Esophagus muscularis mucosa (tissue), 4 donors: ENCODE measurements around the gene ITSN2.

Source experiments
- EP300 ChIP-seq: sonication (generic); formaldehyde crosslinking; IDR thresholded peaks from one replicate; pipeline ENCODE4 v1.6.1; 2017; ENCODE audit warnings: antibody characterized with exemption
- POLR2A ChIP-seq: fragments of 450-650 bp; IDR thresholded peaks from one replicate; pipeline ENCODE4 v1.6.1; 2017; ENCODE audit warnings: antibody characterized with exemption, moderate library complexity, mild to moderate bottlenecking, low read depth
- POLR2AphosphoS5 ChIP-seq, 2 donors: sonication (generic); formaldehyde crosslinking; IDR thresholded peaks; one replicate each; pipeline ENCODE4 v1.6.1; 2017; ENCODE audit warnings: antibody characterized with exemption in 2 of 2
- TF ChIP-seq, protein P1 (sequence below), 3 experiments: fragments of 200-600 bp in 2 of 3; fragments of 450-650 bp in 1 of 3; sonication (generic) in 2 of 3; IDR thresholded peaks; one replicate each; pipeline ENCODE4 v1.5.1; 2017 to 2019; ENCODE audit warnings: antibody characterized with exemption in 3 of 3, mild to moderate bottlenecking in 2 of 3, moderate library complexity in 1 of 3

DNA sequence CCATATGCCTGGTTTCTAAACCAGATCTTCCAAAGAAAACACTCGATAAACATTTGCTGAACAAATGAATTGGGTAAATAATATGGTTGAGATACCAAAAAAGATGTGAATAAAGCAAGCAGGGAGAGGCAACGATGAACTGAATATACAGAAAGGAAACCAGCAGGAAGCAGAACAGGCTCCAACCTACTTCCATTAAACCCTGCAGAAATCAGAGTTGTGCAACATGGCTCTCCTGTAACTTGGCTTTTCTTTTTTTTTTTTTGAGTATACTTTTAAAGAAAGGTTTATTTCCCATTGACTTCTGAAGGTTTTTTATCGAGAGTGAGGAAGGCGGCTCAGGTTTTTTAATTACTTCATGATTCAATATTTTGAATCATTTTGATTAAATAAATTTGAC, 23.5 kb downstream of the ITSN2 start:
- TF ChIP-seq POLR2A, result no peak
- TF ChIP-seq, protein P1, sequence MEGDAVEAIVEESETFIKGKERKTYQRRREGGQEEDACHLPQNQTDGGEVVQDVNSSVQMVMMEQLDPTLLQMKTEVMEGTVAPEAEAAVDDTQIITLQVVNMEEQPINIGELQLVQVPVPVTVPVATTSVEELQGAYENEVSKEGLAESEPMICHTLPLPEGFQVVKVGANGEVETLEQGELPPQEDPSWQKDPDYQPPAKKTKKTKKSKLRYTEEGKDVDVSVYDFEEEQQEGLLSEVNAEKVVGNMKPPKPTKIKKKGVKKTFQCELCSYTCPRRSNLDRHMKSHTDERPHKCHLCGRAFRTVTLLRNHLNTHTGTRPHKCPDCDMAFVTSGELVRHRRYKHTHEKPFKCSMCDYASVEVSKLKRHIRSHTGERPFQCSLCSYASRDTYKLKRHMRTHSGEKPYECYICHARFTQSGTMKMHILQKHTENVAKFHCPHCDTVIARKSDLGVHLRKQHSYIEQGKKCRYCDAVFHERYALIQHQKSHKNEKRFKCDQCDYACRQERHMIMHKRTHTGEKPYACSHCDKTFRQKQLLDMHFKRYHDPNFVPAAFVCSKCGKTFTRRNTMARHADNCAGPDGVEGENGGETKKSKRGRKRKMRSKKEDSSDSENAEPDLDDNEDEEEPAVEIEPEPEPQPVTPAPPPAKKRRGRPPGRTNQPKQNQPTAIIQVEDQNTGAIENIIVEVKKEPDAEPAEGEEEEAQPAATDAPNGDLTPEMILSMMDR (IDR thresholded peaks at IDR 0.05), result no peak
- TF ChIP-seq POLR2AphosphoS5 (IDR thresholded peaks at IDR 0.05), result no peak
- no peak for TF ChIP-seq EP300
